ENCODE results near the gene SCAPER.

- TF ChIP-seq CTCF (IDR thresholded peaks at IDR 0.05) (no peak), POLR2AphosphoS5 (IDR thresholded peaks at IDR 0.05) (no peak), POLR2A (IDR thresholded peaks at IDR 0.05) (no peak)
Observed at GRCh38 chr15:76377217-76377616, 527.9 kb downstream of the SCAPER start.

All from breast epithelium (tissue), 3 donors.